NT2/D1 (cell line): ENCODE results near the gene DNAH17.

Experiments used
- DNase-seq: peaks from one replicate; pipeline ENCODE4 v3.0.0-alpha.2; 2011; ENCODE audit warnings: low read depth, low spot score
- H3K27me3 ChIP-seq: 2 replicates; pipeline ENCODE4 v1.6.0; 2011; ENCODE audit warnings: mild to moderate bottlenecking; ENCODE audit not compliant: insufficient read length, insufficient read depth
- H3K36me3 ChIP-seq: 2 replicates; pipeline ENCODE4 v1.6.1; 2011; ENCODE audit warnings: mild to moderate bottlenecking, low read length, mixed read lengths; ENCODE audit not compliant: insufficient read depth, insufficient read length
- H3K4me1 ChIP-seq: 2 replicates; pipeline ENCODE4 v1.5.1; 2011; ENCODE audit not compliant: insufficient read depth, insufficient read length
- H3K4me3 ChIP-seq: 2 replicates; pipeline ENCODE4 v1.5.1; 2011; ENCODE audit warnings: low read depth; ENCODE audit not compliant: insufficient read length
- H3K9ac ChIP-seq: 2 replicates; pipeline ENCODE4 v1.6.0; 2011; ENCODE audit warnings: low read depth; ENCODE audit not compliant: insufficient read length
- H3K9me3 ChIP-seq: 2 replicates; pipeline ENCODE4 v1.5.1; 2011; ENCODE audit warnings: mild to moderate bottlenecking, low read length; ENCODE audit not compliant: insufficient read depth
- SUZ12 ChIP-seq: IDR thresholded peaks from 2 replicates; pipeline ENCODE4 v1.6.1; 2011; ENCODE audit not compliant: insufficient read length, insufficient read depth; ENCODE audit errors: extremely low read depth
- YY1 ChIP-seq: IDR thresholded peaks from 2 replicates; pipeline ENCODE4 v1.6.1; 2011; ENCODE audit not compliant: insufficient read length, insufficient read depth
- ZNF274 ChIP-seq: IDR thresholded peaks from 2 replicates; pipeline ENCODE4 v1.6.1; 2011; ENCODE audit warnings: mild to moderate bottlenecking, low read depth, low read length

Gene DNAH17

GRCh38 chr17:78409191-78409928 lies 167.8 kb downstream of the DNAH17 start:
- H3K36me3 ChIP-seq = peaks cover 91% of the 10 kb centered on the region
- TF ChIP-seq ZNF274 = no peak
- TF ChIP-seq YY1 = no peak
- no peaks in the 10 kb centered on the region for H3K9me3 ChIP-seq
- no peak for DNase-seq
- no peaks in the 10 kb centered on the region for H3K27me3 ChIP-seq
- H3K9ac ChIP-seq = no peak overlapping the region
- H3K4me3 ChIP-seq = no peak overlapping the region
- H3K4me1 ChIP-seq = peaks cover 3% of the 10 kb centered on the region

GRCh38 chr17:78408476-78409050 lies 168.6 kb downstream of the DNAH17 start:
- TF ChIP-seq ZNF274 (no peak), YY1 (no peak), SUZ12 (no peak)
- no peak for DNase-seq
- H3K9me3 ChIP-seq = no peaks in the 10 kb centered on the region
- H3K36me3 ChIP-seq = peaks cover 91% of the 10 kb centered on the region
- no peaks in the 10 kb centered on the region for H3K27me3 ChIP-seq
- no peak overlapping the region for H3K9ac ChIP-seq
- no peaks in the 10 kb centered on the region for H3K4me1 ChIP-seq
- H3K4me3 ChIP-seq = no peak overlapping the region

GRCh38 chr17:78407387-78408000 lies 169.7 kb downstream of the DNAH17 start:
- H3K27me3 ChIP-seq = no peaks in the 10 kb centered on the region
- no peak overlapping the region for H3K9ac ChIP-seq
- DNase-seq = no peak
- no peak for TF ChIP-seq SUZ12
- TF ChIP-seq ZNF274 = no peak
- TF ChIP-seq YY1 = no peak
- no peak overlapping the region for H3K4me3 ChIP-seq
- peaks cover 91% of the 10 kb centered on the region for H3K36me3 ChIP-seq
- H3K9me3 ChIP-seq = no peaks in the 10 kb centered on the region
- no peaks in the 10 kb centered on the region for H3K4me1 ChIP-seq

DNA sequence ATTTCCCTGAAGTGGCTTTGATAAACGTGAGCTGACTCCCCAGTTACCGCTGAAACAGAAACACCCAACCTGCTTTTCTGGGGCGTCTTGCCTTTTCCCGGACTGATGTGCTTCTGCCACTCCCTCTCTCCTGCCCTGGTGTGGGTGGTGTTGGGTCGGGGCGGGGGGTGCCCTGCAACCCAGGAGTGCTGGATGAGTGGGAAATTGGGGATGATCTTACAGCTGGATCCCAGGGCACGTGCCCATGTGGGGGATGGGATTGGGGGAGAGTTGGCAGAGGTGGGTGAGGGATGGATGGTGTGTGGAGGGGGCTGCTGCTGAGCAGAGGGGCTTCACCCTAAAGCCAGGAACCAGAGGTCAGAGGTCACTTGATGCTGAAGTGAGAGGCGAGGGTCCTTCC lies 170.3 kb downstream of the DNAH17 start:
- Histone ChIP-seq H3K36me3 (peaks cover 91% of the 10 kb centered on the region), H3K27me3 (no peaks in the 10 kb centered on the region), H3K4me1 (no peaks in the 10 kb centered on the region), H3K9me3 (no peaks in the 10 kb centered on the region), H3K9ac (no peak overlapping the region), H3K4me3 (no peak overlapping the region)
- no peak for DNase-seq
- TF ChIP-seq SUZ12 = no peak
- TF ChIP-seq ZNF274 = no peak
- TF ChIP-seq YY1 = no peak

GRCh38 chr17:78406396-78406795 lies 170.8 kb downstream of the DNAH17 start:
- no peaks in the 10 kb centered on the region for H3K27me3 ChIP-seq
- peaks cover 91% of the 10 kb centered on the region for H3K36me3 ChIP-seq
- no peak overlapping the region for H3K4me3 ChIP-seq
- TF ChIP-seq ZNF274 = no peak
- no peak for TF ChIP-seq SUZ12
- no peak for TF ChIP-seq YY1
- no peak for DNase-seq
- peak overlapping the region; percentile 8 for H3K9ac ChIP-seq
- H3K9me3 ChIP-seq = no peaks in the 10 kb centered on the region
- peaks cover 2% of the 10 kb centered on the region for H3K4me1 ChIP-seq

- H3K36me3 ChIP-seq = peaks cover 97% of the 10 kb centered on the region
- no peak for TF ChIP-seq SUZ12
- TF ChIP-seq YY1 = no peak
- TF ChIP-seq ZNF274 = no peak
Observed at GRCh38 chr17:78403822-78404221, 173.4 kb downstream of the DNAH17 start.

GRCh38 chr17:78401891-78402290 lies 175.3 kb downstream of the DNAH17 start:
- Histone ChIP-seq H3K36me3 (peaks cover 97% of the 10 kb centered on the region), H3K27me3 (no peaks in the 10 kb centered on the region), H3K9me3 (no peaks in the 10 kb centered on the region), H3K4me1 (peaks cover 9% of the 10 kb centered on the region), H3K4me3 (no peak overlapping the region), H3K9ac (no peak overlapping the region)
- TF ChIP-seq SUZ12 (no peak), ZNF274 (no peak), YY1 (no peak)
- no peak for DNase-seq

More at GRCh38 chr17:78403822-78404221, 173.4 kb downstream of the DNAH17 start:
- H3K9me3 ChIP-seq = no peaks in the 10 kb centered on the region
- no peak for DNase-seq
- no peaks in the 10 kb centered on the region for H3K27me3 ChIP-seq
- no peak overlapping the region for H3K9ac ChIP-seq
- H3K4me1 ChIP-seq = peaks cover 9% of the 10 kb centered on the region
- H3K4me3 ChIP-seq = no peak overlapping the region
